ENCODE results near the gene PML. TPM values are rescaled to one million over a fixed set of nuclear protein-coding genes. Genes with fewer than 3 reads are reported as not detected.
"Not testable (repeated sequence)": the region's sequence is repeated elsewhere in the genome, so short reads cannot be mapped to it uniquely, and the experiment has no call there.

The PML gene
- total and polyA plus RNA-seq, 2 of the 4 experiments (the other 2 are of a cell fraction), result 8.8 to 22.6 TPM

DNA sequence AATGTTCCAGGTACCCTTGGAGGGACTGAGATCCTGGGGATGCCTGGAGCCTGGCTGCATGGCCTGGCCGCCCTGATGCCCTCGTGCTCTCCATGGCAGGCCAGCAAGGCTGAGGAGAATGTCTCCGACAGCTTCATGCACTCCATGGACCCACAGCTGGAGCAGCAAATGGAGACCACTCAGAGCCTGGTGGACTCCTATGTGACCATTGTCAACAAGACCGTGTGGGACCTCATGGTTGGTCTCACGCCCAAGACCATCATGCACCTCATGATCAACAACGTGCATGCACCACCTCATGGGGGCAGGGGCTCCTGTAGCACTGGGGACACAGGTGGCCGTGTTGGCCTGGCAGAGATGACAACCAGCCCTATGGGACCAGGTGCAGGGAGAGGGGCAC, 68.2 kb downstream of the PML start:
- TF ChIP-seq CHD1 (IDR thresholded peaks at IDR 0.05; ENCODE audit: low read depth, low read length) (no peak), CEBPB (IDR thresholded peaks at IDR 0.05; ENCODE audit: low read depth, low read length) (no peak), RFX5 (IDR thresholded peaks at IDR 0.05; ENCODE audit: low read depth, low read length) (no peak), RAD21 (IDR thresholded peaks at IDR 0.05; ENCODE audit: low read length) (no peak), MAFK (IDR thresholded peaks at IDR 0.05; ENCODE audit: low read depth, low read length) (no peak)
- Histone ChIP-seq H4K91ac (ENCODE audit: insufficient read depth, low read depth, low read length) (no peak overlapping the region), H2AFZ (replicated peaks; ENCODE audit: low read length, poor library complexity) (no peak overlapping the region), H4K20me1 (ENCODE audit: insufficient read depth, low read length) (no peaks in the 10 kb centered on the region), H3K56ac (ENCODE audit: extremely low read depth, insufficient read depth, low read length) (no peak overlapping the region), H3K4ac (ENCODE audit: low read depth, low read length) (no peak overlapping the region), H3K14ac (replicated peaks; ENCODE audit: low read depth, low read length) (no peak overlapping the region), H3K23ac (ENCODE audit: low read depth, low read length) (no peak overlapping the region), H4K8ac (ENCODE audit: low read depth in 2 of 2, low read length in 2 of 2) (no peak overlapping the region), H4K5ac (ENCODE audit: low read depth, low read length) (no peak overlapping the region), H3K18ac (ENCODE audit: low read depth, low read length) (no peak overlapping the region), H3K36me3 (ENCODE audit: control insufficient read depth, insufficient read depth, low read length) (no peaks in the 10 kb centered on the region), H3K4me1 (ENCODE audit: control insufficient read depth, insufficient read depth, low read length) (no peaks in the 10 kb centered on the region), H2BK5ac (ENCODE audit: low read depth, low read length, poor library complexity, severe bottlenecking) (no peak overlapping the region), H3K27ac (ENCODE audit: insufficient read depth, low read length) (no peak overlapping the region), H2AK9ac (replicated peaks; ENCODE audit: low read depth, low read length, poor library complexity) (no peak overlapping the region), H2AK5ac (ENCODE audit: low read depth, low read length) (no peak overlapping the region), H2BK120ac (ENCODE audit: low read depth, low read length) (no peak overlapping the region), H3K4me3 (ENCODE audit: insufficient read depth, low read depth, low read length) (no peak overlapping the region), H3K4me2 (ENCODE audit: low read depth, low read length) (no peak overlapping the region), H3K9me1 (ENCODE audit: insufficient read depth, low read length) (no peaks in the 10 kb centered on the region), H2BK15ac (ENCODE audit: low read depth, low read length) (no peak overlapping the region), H3K27me3 (ENCODE audit: control insufficient read depth, insufficient read depth, low read length) (peaks cover 30% of the 10 kb centered on the region), H3K9me3 (ENCODE audit: control insufficient read depth, insufficient read depth, low read length) (peaks cover 4% of the 10 kb centered on the region; the same call in 1 of the 2 replicates), H3K79me1 (ENCODE audit: low read depth in 1 of 2, low read length in 2 of 2) (no peaks in the 10 kb centered on the region), H3K9ac (ENCODE audit: low read depth, low read length) (no peak overlapping the region), H2BK20ac (ENCODE audit: low read depth, low read length) (no peak overlapping the region)
- 74% methylated on average over 7 of the region's 7 CpGs; no CpG with 5 or more reads in 1 of the 2 experiments for WGBS, 2 experiments (ENCODE audit: extremely low coverage in 2 of 2, insufficient read length in 1 of 2)
- no peak for DNase-seq
- in situ Hi-C loops (cut with MboI; ENCODE audit: low sequenced_read_pairs) (no loop called here), dilution Hi-C loops (cut with HindIII; ENCODE audit: low sequenced_read_pairs, unreplicated experiment) (no loop called here), intact Hi-C loops (cut with micrococcal nuclease) (no loop called here)
- BruUV-seq (replicated peaks), result no TSS peak
- POLR2A ChIA-PET (ENCODE audit: unreplicated experiment), result no interaction called here
- CTCF ChIA-PET, result no interaction called here
- no peak for ATAC-seq (ENCODE audit: low read depth)

DNA sequence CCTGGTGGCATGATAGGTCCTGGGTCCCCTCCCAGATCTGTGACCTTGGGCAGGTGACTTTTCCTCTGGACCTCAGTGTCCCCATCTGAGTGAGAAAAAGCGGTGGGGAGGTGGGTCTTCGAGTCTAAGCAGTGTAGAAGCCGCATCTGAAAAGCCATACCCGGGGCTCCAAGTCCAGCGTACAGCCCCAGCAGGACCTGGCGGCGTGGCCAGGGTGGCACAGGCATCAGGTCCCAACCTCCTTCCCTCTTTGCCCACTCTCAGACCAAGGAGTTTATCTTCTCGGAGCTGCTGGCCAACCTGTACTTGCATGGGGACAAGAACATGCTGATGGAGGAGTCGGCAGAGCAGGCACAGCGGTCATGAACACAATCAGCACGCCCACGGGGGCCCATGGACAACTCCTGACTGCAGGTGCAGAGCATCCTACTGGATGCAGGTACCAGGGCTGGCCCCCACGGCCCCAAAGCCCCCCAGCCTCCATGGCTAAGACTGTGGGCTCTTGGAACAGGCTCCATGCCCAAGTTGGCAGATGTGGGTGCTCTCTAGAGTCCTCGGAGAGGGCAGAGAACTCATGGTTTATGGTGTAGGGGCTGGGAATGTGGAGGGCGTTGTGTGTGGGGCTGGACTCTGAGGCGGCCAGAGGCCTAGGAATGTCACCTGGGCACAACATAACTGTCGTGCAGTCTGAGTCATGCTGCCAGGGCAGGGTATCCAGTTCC, 69.1 kb downstream of the PML start:
- intact Hi-C loops (cut with micrococcal nuclease); H3K9me1 ChIP-seq (ENCODE audit: insufficient read depth, low read length); H3K56ac ChIP-seq (ENCODE audit: extremely low read depth, insufficient read depth, low read length); POLR2A ChIA-PET (ENCODE audit: unreplicated experiment); CTCF ChIA-PET; H4K8ac ChIP-seq (ENCODE audit: low read depth in 2 of 2, low read length in 2 of 2); ATAC-seq (ENCODE audit: low read depth); H4K91ac ChIP-seq (ENCODE audit: insufficient read depth, low read depth, low read length); H2BK15ac ChIP-seq (ENCODE audit: low read depth, low read length); H2BK5ac ChIP-seq (ENCODE audit: low read depth, low read length, poor library complexity, severe bottlenecking); in situ Hi-C loops (cut with MboI; ENCODE audit: low sequenced_read_pairs); H3K9ac ChIP-seq (ENCODE audit: low read depth, low read length); H3K9me3 ChIP-seq (ENCODE audit: control insufficient read depth, insufficient read depth, low read length); H2BK120ac ChIP-seq (ENCODE audit: low read depth, low read length); H3K79me1 ChIP-seq (ENCODE audit: low read depth in 1 of 2, low read length in 2 of 2); H4K20me1 ChIP-seq (ENCODE audit: insufficient read depth, low read length); H4K5ac ChIP-seq (ENCODE audit: low read depth, low read length); H2AK5ac ChIP-seq (ENCODE audit: low read depth, low read length); H2BK20ac ChIP-seq (ENCODE audit: low read depth, low read length); H3K4me1 ChIP-seq (ENCODE audit: control insufficient read depth, insufficient read depth, low read length); H3K23ac ChIP-seq (ENCODE audit: low read depth, low read length); H3K4ac ChIP-seq (ENCODE audit: low read depth, low read length); H3K4me3 ChIP-seq (ENCODE audit: insufficient read depth, low read depth, low read length); H2AFZ ChIP-seq (replicated peaks; ENCODE audit: low read length, poor library complexity); BruUV-seq (replicated peaks); H3K4me2 ChIP-seq (ENCODE audit: low read depth, low read length); H3K36me3 ChIP-seq (ENCODE audit: control insufficient read depth, insufficient read depth, low read length); H2AK9ac ChIP-seq (replicated peaks; ENCODE audit: low read depth, low read length, poor library complexity); DNase-seq; H3K27ac ChIP-seq (ENCODE audit: insufficient read depth, low read length); H3K14ac ChIP-seq (replicated peaks; ENCODE audit: low read depth, low read length); dilution Hi-C loops (cut with HindIII; ENCODE audit: low sequenced_read_pairs, unreplicated experiment); H3K18ac ChIP-seq (ENCODE audit: low read depth, low read length): not testable (repeated sequence)
- WGBS, 2 experiments (ENCODE audit: extremely low coverage in 2 of 2, insufficient read length in 1 of 2), result no CpG with 5 or more reads among the region's 17 CpGs
- peaks cover 27% of the 10 kb centered on the region for H3K27me3 ChIP-seq (ENCODE audit: control insufficient read depth, insufficient read depth, low read length)

Data from IMR-90 (cell line).